HL-60 (cell line): ENCODE measurements around the gene ARHGEF6.

Experiments used
- CTCF ChIP-seq: IDR thresholded peaks from one replicate; pipeline ENCODE4 v1.5.1; 2011; ENCODE audit warnings: low read length, control low read depth, inconsistent platforms; ENCODE audit not compliant: insufficient read depth
- GABPA ChIP-seq: IDR thresholded peaks from 2 replicates; pipeline ENCODE4 v1.6.1; 2012; ENCODE audit warnings: low read depth
- POLR2AphosphoS5 ChIP-seq: IDR thresholded peaks from 2 replicates; pipeline ENCODE4 v1.6.1; 2012; ENCODE audit warnings: low read depth
- REST ChIP-seq: IDR thresholded peaks from 2 replicates; pipeline ENCODE4 v1.6.1; 2012; ENCODE audit warnings: low read depth; ENCODE audit not compliant: insufficient replicate concordance
- SPI1 ChIP-seq: IDR thresholded peaks from 2 replicates; pipeline ENCODE4 v1.6.1; 2012; ENCODE audit warnings: low read depth, mild to moderate bottlenecking, borderline replicate concordance

GRCh38 chrX:136781180-136781797 is 557 bp upstream of the ARHGEF6 start:
- TF ChIP-seq CTCF, result no peak
- no peak; the same call in 1 of the 2 replicates for TF ChIP-seq POLR2AphosphoS5
- TF ChIP-seq SPI1, result no peak
- no peak for TF ChIP-seq GABPA
- TF ChIP-seq REST, result no peak
